Mammary epithelial cell (primary cell): ENCODE measurements around the gene DCAF8.

Experiments used
- CTCF ChIP-seq, 2 donors: IDR thresholded peaks in 1 of 2; conservative IDR thresholded peaks in 1 of 2; 2 replicates each; pipeline ENCODE4 v1.5.1; 2011 to 2012; ENCODE audit warnings: inconsistent platforms in 2 of 2, low read length in 2 of 2, mild to moderate bottlenecking in 2 of 2, control low read depth in 1 of 2, low read depth in 1 of 2; ENCODE audit not compliant: insufficient read depth in 1 of 2; ENCODE audit errors: extremely low read depth in 1 of 2
- EZH2 ChIP-seq: IDR thresholded peaks from 2 replicates; pipeline ENCODE4 v1.6.1; 2012; ENCODE audit warnings: low read length, inconsistent platforms, borderline replicate concordance

- TF ChIP-seq CTCF (conservative IDR thresholded peaks at IDR 0.05 in 1 of 2, IDR thresholded peaks at IDR 0.05 in 1 of 2; ENCODE audit: extremely low read depth in 1 of 2, insufficient read depth in 1 of 2, low read depth in 1 of 2, low read length in 2 of 2) (no peak), EZH2 (no peak)
Observed at GRCh38 chr1:160244209-160244608, 18.1 kb downstream of the DCAF8 start.
